GM18498 (cell line): ENCODE results near the gene FTHL17.

Experiments
- ATAC-seq: cut with Tn5 transposase; IDR thresholded peaks from one replicate; pipeline ENCODE4 v1.9.1; 2021; ENCODE audit warnings: mild to moderate bottlenecking, moderate library complexity; ENCODE audit not compliant: unreplicated experiment

Gene FTHL17

DNA sequence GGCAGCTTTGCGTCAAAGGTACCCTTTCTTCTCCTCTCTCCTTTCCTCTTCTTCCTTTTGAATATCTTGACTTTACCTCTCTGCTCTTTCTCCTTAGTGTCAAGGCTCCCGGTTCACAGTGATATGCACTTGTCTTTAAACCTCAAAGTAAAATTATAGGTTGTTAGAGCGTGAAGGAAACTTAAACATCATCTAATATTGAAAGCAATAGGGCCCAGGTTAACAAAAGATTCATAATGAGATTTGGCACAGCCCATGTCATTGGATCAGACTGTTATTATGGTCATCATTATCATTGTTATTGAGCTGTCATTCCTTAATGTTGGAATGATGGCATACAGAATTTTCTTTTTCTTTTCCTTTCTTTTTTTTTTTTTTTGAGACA, 32.5 kb downstream of the FTHL17 start:
- ATAC-seq, result no peak

DNA sequence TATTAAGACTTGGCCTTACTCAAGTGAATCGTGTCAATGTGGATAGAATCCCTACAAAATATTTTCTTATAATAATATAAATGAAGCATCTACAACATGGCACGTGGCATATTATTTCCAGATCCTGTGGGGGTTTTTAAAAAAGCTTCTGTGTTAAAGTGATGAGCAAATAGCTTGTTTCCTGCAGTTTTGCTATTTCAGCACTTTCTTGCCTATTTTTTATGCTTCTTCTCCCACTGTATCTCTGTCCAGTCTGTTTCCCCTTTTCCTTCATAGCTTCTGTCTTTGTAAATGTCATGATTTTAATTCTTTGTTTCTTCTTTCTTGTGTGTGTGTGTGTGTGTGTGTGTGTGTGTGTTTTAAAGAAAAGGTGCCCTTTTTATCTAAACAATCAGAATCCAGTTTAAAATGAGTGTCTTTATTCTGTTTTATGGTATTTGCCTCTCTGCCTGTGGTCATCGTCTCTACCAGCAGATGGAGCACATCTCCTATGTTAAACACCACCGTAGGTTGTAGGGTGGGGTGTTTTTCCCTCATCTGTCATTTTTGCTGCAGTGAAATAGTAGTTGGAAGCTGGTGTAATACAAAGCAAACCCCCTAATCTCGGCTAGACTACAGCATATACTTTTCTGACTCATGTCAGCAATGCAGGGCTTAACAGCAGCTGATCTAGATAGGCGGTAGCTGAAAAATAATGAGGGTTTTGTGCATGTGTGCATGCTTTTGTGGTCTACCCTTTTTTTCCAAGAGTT, 33.1 kb downstream of the FTHL17 start:
- ATAC-seq, result no peak

DNA sequence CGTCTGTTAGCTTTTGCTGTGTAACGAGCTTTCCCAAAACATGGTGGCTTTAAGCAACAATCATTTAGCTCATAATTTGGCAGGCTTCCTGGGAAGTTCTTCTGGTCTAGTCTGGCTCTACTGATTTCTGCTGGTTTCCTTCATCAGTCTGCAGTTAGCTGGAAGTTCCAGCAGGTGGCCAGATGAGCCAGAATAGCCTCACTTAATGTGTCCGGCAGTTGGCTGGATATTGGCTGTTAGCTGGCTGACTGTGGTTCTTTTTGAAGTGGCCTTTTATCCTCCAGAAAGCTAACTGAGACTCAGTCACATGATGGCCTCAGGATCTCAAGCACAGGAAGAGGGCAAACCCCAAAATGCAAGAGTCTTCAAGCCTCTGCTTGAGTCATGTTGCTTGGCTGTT, 34.9 kb downstream of the FTHL17 start:
- peak; percentile 86 for ATAC-seq

DNA sequence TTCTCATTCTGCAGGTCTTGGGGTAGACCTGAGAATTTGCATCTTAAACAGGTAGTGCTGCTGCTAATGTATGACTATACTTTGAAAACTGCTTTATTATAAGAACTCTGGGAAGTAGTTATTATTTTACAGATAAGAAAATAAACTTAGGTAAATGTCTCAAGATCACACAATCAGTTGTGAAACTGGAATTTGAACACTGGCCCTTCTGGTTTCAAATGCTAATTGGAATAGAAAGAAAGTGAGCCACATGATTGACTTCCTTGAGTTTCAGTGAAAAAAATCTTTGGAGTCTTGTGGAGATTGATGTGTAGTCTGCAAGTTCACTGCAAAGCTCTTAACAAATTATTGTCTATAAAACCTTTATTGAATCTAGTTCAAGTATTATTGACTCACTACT, 44.5 kb downstream of the FTHL17 start:
- no peak for ATAC-seq

DNA sequence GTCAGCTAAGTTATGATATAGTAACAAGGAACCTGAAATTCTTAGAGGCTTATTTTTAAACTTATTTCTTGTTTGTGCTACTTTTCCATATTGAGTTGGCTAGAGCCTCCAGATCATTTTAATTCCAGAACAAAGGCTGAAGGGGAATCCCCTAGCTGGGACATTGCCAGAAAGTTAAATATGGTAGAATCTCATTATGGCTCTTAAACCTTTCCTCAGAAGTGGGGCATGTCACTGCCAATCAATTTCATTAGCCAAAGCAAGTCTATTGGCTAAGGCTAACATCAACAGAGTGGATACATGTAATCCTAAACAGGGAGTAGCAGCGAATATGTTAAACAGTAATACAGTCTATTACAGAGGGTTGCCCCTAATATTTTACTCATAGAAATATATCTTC, 47.0 kb downstream of the FTHL17 start:
- ATAC-seq, result no peak

DNA sequence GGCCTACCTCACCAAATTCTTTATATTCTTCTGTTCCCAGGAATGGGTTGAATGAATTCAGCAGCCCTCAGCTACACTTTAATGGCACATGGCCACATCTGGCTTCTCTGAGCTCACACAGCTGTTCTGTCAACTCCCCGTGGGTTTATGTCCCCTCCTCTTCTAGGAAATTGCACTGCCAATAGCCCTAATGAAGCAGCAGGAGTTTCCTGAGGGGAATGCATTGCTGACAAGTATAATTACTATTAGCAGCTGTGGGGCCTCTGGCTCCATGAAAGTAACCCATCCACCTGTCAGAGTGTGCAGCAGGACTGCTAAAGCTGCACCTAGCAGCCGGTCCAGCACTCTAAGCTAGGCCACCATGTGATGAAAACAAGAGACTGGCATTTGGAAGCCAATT, 50.3 kb downstream of the FTHL17 start:
- no peak for ATAC-seq
